Mammary epithelial cell (primary cell): ENCODE measurements around the gene AMIGO1.

ENCODE experiments used
- EZH2 ChIP-seq: IDR thresholded peaks from 2 replicates; pipeline ENCODE4 v1.6.1; 2012; ENCODE audit warnings: low read length, inconsistent platforms, borderline replicate concordance
- TF ChIP-seq, protein P1 (sequence below), 2 donors: IDR thresholded peaks in 1 of 2; conservative IDR thresholded peaks in 1 of 2; 2 replicates each; pipeline ENCODE4 v1.5.1; 2011 to 2012; ENCODE audit warnings: inconsistent platforms in 2 of 2, low read length in 2 of 2, mild to moderate bottlenecking in 2 of 2, control low read depth in 1 of 2, low read depth in 1 of 2; ENCODE audit not compliant: insufficient read depth in 1 of 2; ENCODE audit errors: extremely low read depth in 1 of 2

GRCh38 chr1:109499661-109500536 lies 9.6 kb downstream of the AMIGO1 start:
- TF ChIP-seq, protein P1, sequence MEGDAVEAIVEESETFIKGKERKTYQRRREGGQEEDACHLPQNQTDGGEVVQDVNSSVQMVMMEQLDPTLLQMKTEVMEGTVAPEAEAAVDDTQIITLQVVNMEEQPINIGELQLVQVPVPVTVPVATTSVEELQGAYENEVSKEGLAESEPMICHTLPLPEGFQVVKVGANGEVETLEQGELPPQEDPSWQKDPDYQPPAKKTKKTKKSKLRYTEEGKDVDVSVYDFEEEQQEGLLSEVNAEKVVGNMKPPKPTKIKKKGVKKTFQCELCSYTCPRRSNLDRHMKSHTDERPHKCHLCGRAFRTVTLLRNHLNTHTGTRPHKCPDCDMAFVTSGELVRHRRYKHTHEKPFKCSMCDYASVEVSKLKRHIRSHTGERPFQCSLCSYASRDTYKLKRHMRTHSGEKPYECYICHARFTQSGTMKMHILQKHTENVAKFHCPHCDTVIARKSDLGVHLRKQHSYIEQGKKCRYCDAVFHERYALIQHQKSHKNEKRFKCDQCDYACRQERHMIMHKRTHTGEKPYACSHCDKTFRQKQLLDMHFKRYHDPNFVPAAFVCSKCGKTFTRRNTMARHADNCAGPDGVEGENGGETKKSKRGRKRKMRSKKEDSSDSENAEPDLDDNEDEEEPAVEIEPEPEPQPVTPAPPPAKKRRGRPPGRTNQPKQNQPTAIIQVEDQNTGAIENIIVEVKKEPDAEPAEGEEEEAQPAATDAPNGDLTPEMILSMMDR (conservative IDR thresholded peaks at IDR 0.05 in 1 of 2, IDR thresholded peaks at IDR 0.05 in 1 of 2; ENCODE audit: extremely low read depth in 1 of 2, insufficient read depth in 1 of 2, low read depth in 1 of 2, low read length in 2 of 2), result peak; percentile 50 to 55
- no peak for TF ChIP-seq EZH2
